SK-N-SH (cell line): ENCODE measurements around the gene UPK3B.
"Not testable (repeated sequence)": the region's sequence is repeated elsewhere in the genome, so short reads cannot be mapped to it uniquely, and the experiment has no call there.

Source experiments
- EP300 ChIP-seq, 2 experiments: IDR thresholded peaks; 2 replicates each; pipeline versions ENCODE4 v1.4.0 to v1.6.1; 2012; ENCODE audit warnings: borderline replicate concordance in 1 of 2, low read depth in 1 of 2, low read length in 1 of 2
- EZH2phosphoT487 ChIP-seq: fragments of 200-600 bp; sonication (generic); IDR thresholded peaks from 2 replicates; pipeline ENCODE4 v1.6.1; 2017; ENCODE audit warnings: low read depth, mixed run types, mild to moderate bottlenecking, antibody characterized with exemption, moderate library complexity, borderline replicate concordance
- GATA2 ChIP-seq: sonication (generic); formaldehyde crosslinking; IDR thresholded peaks from 2 replicates; pipeline ENCODE4 v1.5.0; 2020; ENCODE audit warnings: mild to moderate bottlenecking, missing genetic modification reagents
- JUND ChIP-seq: IDR thresholded peaks from 2 replicates; pipeline ENCODE4 v1.4.0; 2012
- SMC3 ChIP-seq: IDR thresholded peaks from 2 replicates; pipeline ENCODE4 v1.6.1; 2012; ENCODE audit warnings: low read depth, low read length, improper control_type of control experiment
- TAF1 ChIP-seq: IDR thresholded peaks from 2 replicates; pipeline ENCODE4 v1.6.1; 2012; ENCODE audit warnings: low read depth, mild to moderate bottlenecking, low read length, moderate library complexity, borderline replicate concordance
- TEAD4 ChIP-seq: IDR thresholded peaks from 2 replicates; pipeline ENCODE4 v1.4.0; 2012; ENCODE audit warnings: mild to moderate bottlenecking, borderline replicate concordance; ENCODE audit not compliant: insufficient read depth
- USF2 ChIP-seq: fragments of 150-350 bp; IDR thresholded peaks from 2 replicates; pipeline ENCODE4 v1.6.1; 2017; ENCODE audit warnings: antibody characterized with exemption, low read length, low read depth, borderline replicate concordance
- TF ChIP-seq, protein P1 (sequence below): fragments of 150-350 bp; IDR thresholded peaks from 2 replicates; pipeline ENCODE4 v1.6.1; 2016; ENCODE audit warnings: mild to moderate bottlenecking, low read depth, low read length
- TF ChIP-seq, protein P2 (sequence below): fragments of 200-600 bp; sonication (generic); IDR thresholded peaks from 2 replicates; pipeline ENCODE4 v1.6.1; 2017; ENCODE audit warnings: antibody characterized with exemption, mild to moderate bottlenecking, moderate library complexity
- TF ChIP-seq, protein P3 (sequence below): IDR thresholded peaks from 2 replicates; pipeline ENCODE4 v1.4.0; 2012; ENCODE audit warnings: low read depth, borderline replicate concordance
- TF ChIP-seq, protein P4 (sequence below): IDR thresholded peaks from 2 replicates; pipeline ENCODE4 v1.4.0; 2012; ENCODE audit warnings: low read depth

- not testable (repeated sequence) for TF ChIP-seq EZH2phosphoT487; GATA2; USF2; TAF1; EP300 (IDR thresholded peaks at IDR 0.05; ENCODE audit: borderline replicate concordance in 1 of 2, low read depth in 1 of 2, low read length in 1 of 2); TEAD4; JUND; SMC3
- TF ChIP-seq, protein P1, sequence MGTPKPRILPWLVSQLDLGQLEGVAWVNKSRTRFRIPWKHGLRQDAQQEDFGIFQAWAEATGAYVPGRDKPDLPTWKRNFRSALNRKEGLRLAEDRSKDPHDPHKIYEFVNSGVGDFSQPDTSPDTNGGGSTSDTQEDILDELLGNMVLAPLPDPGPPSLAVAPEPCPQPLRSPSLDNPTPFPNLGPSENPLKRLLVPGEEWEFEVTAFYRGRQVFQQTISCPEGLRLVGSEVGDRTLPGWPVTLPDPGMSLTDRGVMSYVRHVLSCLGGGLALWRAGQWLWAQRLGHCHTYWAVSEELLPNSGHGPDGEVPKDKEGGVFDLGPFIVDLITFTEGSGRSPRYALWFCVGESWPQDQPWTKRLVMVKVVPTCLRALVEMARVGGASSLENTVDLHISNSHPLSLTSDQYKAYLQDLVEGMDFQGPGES: not testable (repeated sequence)
- TF ChIP-seq, protein P2, sequence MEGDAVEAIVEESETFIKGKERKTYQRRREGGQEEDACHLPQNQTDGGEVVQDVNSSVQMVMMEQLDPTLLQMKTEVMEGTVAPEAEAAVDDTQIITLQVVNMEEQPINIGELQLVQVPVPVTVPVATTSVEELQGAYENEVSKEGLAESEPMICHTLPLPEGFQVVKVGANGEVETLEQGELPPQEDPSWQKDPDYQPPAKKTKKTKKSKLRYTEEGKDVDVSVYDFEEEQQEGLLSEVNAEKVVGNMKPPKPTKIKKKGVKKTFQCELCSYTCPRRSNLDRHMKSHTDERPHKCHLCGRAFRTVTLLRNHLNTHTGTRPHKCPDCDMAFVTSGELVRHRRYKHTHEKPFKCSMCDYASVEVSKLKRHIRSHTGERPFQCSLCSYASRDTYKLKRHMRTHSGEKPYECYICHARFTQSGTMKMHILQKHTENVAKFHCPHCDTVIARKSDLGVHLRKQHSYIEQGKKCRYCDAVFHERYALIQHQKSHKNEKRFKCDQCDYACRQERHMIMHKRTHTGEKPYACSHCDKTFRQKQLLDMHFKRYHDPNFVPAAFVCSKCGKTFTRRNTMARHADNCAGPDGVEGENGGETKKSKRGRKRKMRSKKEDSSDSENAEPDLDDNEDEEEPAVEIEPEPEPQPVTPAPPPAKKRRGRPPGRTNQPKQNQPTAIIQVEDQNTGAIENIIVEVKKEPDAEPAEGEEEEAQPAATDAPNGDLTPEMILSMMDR: not testable (repeated sequence)
- TF ChIP-seq, protein P3, sequence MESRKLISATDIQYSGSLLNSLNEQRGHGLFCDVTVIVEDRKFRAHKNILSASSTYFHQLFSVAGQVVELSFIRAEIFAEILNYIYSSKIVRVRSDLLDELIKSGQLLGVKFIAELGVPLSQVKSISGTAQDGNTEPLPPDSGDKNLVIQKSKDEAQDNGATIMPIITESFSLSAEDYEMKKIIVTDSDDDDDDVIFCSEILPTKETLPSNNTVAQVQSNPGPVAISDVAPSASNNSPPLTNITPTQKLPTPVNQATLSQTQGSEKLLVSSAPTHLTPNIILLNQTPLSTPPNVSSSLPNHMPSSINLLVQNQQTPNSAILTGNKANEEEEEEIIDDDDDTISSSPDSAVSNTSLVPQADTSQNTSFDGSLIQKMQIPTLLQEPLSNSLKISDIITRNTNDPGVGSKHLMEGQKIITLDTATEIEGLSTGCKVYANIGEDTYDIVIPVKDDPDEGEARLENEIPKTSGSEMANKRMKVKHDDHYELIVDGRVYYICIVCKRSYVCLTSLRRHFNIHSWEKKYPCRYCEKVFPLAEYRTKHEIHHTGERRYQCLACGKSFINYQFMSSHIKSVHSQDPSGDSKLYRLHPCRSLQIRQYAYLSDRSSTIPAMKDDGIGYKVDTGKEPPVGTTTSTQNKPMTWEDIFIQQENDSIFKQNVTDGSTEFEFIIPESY: not testable (repeated sequence)
- TF ChIP-seq, protein P4, sequence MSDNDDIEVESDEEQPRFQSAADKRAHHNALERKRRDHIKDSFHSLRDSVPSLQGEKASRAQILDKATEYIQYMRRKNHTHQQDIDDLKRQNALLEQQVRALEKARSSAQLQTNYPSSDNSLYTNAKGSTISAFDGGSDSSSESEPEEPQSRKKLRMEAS: not testable (repeated sequence)
Observed at GRCh38 chr7:76551992-76552391, 41.6 kb downstream of the UPK3B start.
